ENCODE measurements around the gene RBMS3. TPM values are rescaled to one million over a fixed set of nuclear protein-coding genes. Genes with fewer than 3 reads are reported as not detected.

Gene RBMS3
- total and polyA plus RNA-seq, 2 of the 8 experiments (the other 6 are each of a cell fraction or from before 2014, with no cell fraction given) = 3.7 to 6.9 TPM

DNA sequence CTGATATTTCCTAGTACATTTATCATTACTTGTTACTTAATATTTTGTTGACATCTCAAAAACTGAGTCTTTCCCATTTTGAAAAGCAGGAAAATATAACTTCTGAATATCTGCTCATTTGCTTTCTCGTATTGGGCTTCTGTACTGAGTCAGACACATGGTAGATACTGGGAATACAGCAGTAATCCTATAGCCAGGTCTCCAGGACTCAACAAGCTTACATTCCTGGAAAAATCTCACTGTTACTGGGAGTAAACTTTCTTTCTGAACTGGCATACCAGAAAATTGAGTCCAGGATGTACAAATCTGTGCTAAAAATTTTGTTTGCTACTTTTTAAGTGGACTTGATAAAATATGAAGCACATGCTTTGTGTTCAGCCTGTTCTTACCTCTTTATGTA lies 240.4 kb downstream of the RBMS3 start:
- Histone ChIP-seq H3K36me3 (ENCODE audit: control insufficient read depth in 2 of 4, insufficient read depth in 4 of 4, low read length in 3 of 4) (no peaks in the 10 kb centered on the region), H2BK120ac (replicated peaks; ENCODE audit: low read depth, low read length) (no peak overlapping the region), H2BK5ac (ENCODE audit: low read depth, low read length) (no peak overlapping the region), H3K4me2 (ENCODE audit: insufficient read depth in 1 of 2, low read depth in 2 of 2, low read length in 2 of 2) (no peak overlapping the region), H2AK5ac (ENCODE audit: low read depth, low read length) (no peak overlapping the region), H3K4ac (replicated peaks; ENCODE audit: insufficient read length, low read depth, low read length) (no peak overlapping the region), H2BK20ac (ENCODE audit: low read length) (no peak overlapping the region), H3K9me3 (ENCODE audit: insufficient read depth in 2 of 2, low read depth in 1 of 2, low read length in 1 of 2) (no peaks in the 10 kb centered on the region), H3K27ac (ENCODE audit: low read depth, low read length) (no peak overlapping the region), H3K4me3 (ENCODE audit: extremely low read depth in 1 of 4, insufficient read depth in 2 of 4, low read depth in 3 of 4, low read length in 4 of 4) (no peak overlapping the region), H3K56ac (replicated peaks; ENCODE audit: insufficient read length, low read depth, low read length) (no peak overlapping the region), H2BK15ac (ENCODE audit: low read length) (no peak overlapping the region), H4K91ac (replicated peaks; ENCODE audit: insufficient read length, low read length) (no peak overlapping the region), H3K27me3 (replicated peaks in 1 of 4; ENCODE audit: control insufficient read depth in 3 of 4, extremely low read depth in 1 of 4, insufficient read depth in 3 of 4, low read length in 3 of 4) (no peaks in the 10 kb centered on the region), H4K20me1 (replicated peaks in 1 of 2; ENCODE audit: control insufficient read depth in 1 of 2, insufficient read depth in 2 of 2, low read length in 2 of 2) (no peaks in the 10 kb centered on the region), H3K23ac (ENCODE audit: insufficient read length) (no peak overlapping the region), H2BK12ac (ENCODE audit: low read depth, low read length) (no peak overlapping the region), H3K4me1 (replicated peaks in 1 of 4; ENCODE audit: control insufficient read depth in 3 of 4, insufficient read depth in 4 of 4, low read length in 3 of 4) (no peaks in the 10 kb centered on the region), H4K5ac (ENCODE audit: insufficient read length, low read depth, low read length) (no peak overlapping the region), H3K14ac (ENCODE audit: insufficient read length) (no peak overlapping the region), H4K8ac (ENCODE audit: extremely low read depth, insufficient read depth, low read length) (no peak overlapping the region), H3K18ac (ENCODE audit: extremely low read depth, low read length) (no peak overlapping the region), H3K79me1 (ENCODE audit: low read depth, low read length) (no peaks in the 10 kb centered on the region), H3K9ac (replicated peaks in 1 of 4; ENCODE audit: extremely low read depth in 1 of 4, low read depth in 3 of 4, low read length in 3 of 4) (no peak overlapping the region), H3K23me2 (ENCODE audit: low read depth, low read length) (no peaks in the 10 kb centered on the region), H2AFZ (ENCODE audit: low read length) (no peak overlapping the region), H3K79me2 (ENCODE audit: control insufficient read depth in 1 of 2, insufficient read depth in 2 of 2, low read length in 2 of 2) (no peaks in the 10 kb centered on the region)
- WGBS, 2 experiments (ENCODE audit: extremely low coverage in 1 of 2, insufficient coverage in 1 of 2, insufficient read length in 1 of 2, insufficient replicate concordance in 2 of 2, low coverage in 1 of 2, low lambda C conversion rate in 2 of 2, missing lambda C conversion rate in 1 of 2) = 87% methylated on average over 1 of the region's 1 CpG; no CpG with 5 or more reads in 1 of the 2 experiments
- FAIRE-seq = no peak
- POLR2A ChIA-PET (ENCODE audit: partially characterized antibody) = no interaction called here
- TF ChIP-seq RAD21 (IDR thresholded peaks at IDR 0.05 in 1 of 2, conservative IDR thresholded peaks at IDR 0.05 in 1 of 2; ENCODE audit: low read depth in 2 of 2, low read length in 2 of 2) (no peak), MAFK (IDR thresholded peaks at IDR 0.05; ENCODE audit: low read depth, low read length) (no peak), SP2 (IDR thresholded peaks at IDR 0.05; ENCODE audit: low read length) (no peak), JUND (IDR thresholded peaks at IDR 0.05; ENCODE audit: low read length) (no peak)
- CTCF ChIA-PET (ENCODE audit: partially characterized antibody) = no interaction called here
- DNase-seq (ENCODE audit: low read depth in 1 of 2, low spot score in 2 of 2) = no peak
